A549 (cell line): ENCODE data around the gene METTL25B. TPM values are rescaled to one million over a fixed set of nuclear protein-coding genes. Genes with fewer than 3 reads are reported as not detected.

Source experiments
- ATAC-seq, 2 experiments: fragments of 200-7000 bp in 1 of 2; fragments of >200 bp in 1 of 2; cut with Nextera tagmentation in 1 of 2; cut with Tn5 transposase in 1 of 2; 3 replicates each; pipeline versions ENCODE4 v1.8.0 to v1.9.1; 2018 to 2020; ENCODE audit warnings: mild to moderate bottlenecking in 1 of 2, moderate library complexity in 1 of 2
- CTCF ChIA-PET: fragments of 300-600 bp; sonication (Branson Sonifier 250); formaldehyde crosslinking; extraction: SDS; loops from one replicate; lab custom pipeline; 2021; ENCODE audit warnings: antibody characterized with exemption, inconsistent platforms; lab: Yijun Ruan, JAX
- POLR2A ChIA-PET: fragments of 350-600 bp; formaldehyde crosslinking; extraction: SDS; loops from one replicate; lab custom pipeline; 2021; ENCODE audit warnings: antibody characterized with exemption, inconsistent platforms; lab: Yijun Ruan, JAX
- DNase-seq, 2 experiments: peaks; one replicate each; pipeline versions ENCODE4 v3.0.0 to v3.0.0-alpha.2; 2011 to 2016; ENCODE audit warnings: low read depth in 1 of 2, low spot score in 1 of 2
- FAIRE-seq: peaks from 2 replicates; lab custom pipeline; 2011; peaks lifted over from hg19 to GRCh38; lab: Jason Lieb, UNC
- H3K27ac ChIP-seq, 2 experiments: fragments of >200 bp; sonication (Bioruptor Twin); formaldehyde crosslinking; 3 replicates each; pipeline ENCODE4 v1.5.1; 2016 to 2017
- H3K4me1 ChIP-seq: fragments of >200 bp; sonication (Bioruptor Twin); formaldehyde crosslinking; 3 replicates; pipeline ENCODE4 v1.6.1; 2016
- H3K4me2 ChIP-seq: fragments of >200 bp; sonication (Bioruptor Twin); formaldehyde crosslinking; 3 replicates; pipeline ENCODE4 v1.6.1; 2016
- H3K4me3 ChIP-seq: fragments of >200 bp; sonication (Bioruptor Twin); formaldehyde crosslinking; 3 replicates; pipeline ENCODE4 v1.5.1; 2016
- H3K9me3 ChIP-seq: fragments of >200 bp; sonication (Bioruptor Twin); formaldehyde crosslinking; 3 replicates; pipeline ENCODE4 v1.6.1; 2016
- BHLHE40 ChIP-seq: IDR thresholded peaks from 2 replicates; pipeline ENCODE4 v1.6.1; 2012; ENCODE audit warnings: low read depth, low read length, inconsistent platforms
- CBX2 ChIP-seq: fragments of 200-600 bp; sonication (generic); IDR thresholded peaks from 2 replicates; pipeline ENCODE4 v1.6.1; 2016; ENCODE audit warnings: low read depth, mild to moderate bottlenecking, borderline replicate concordance
- FOXS1 ChIP-seq: fragments of 250-450 bp; sonication (Bioruptor Pico); IDR thresholded peaks from 2 replicates; pipeline ENCODE4 v1.5.0; 2020; ENCODE audit warnings: mild to moderate bottlenecking, moderate library complexity
- HDAC2 ChIP-seq: fragments of 200-600 bp; sonication (generic); IDR thresholded peaks from 2 replicates; pipeline ENCODE4 v1.6.1; 2016
- HOXA7 ChIP-seq: fragments of 250-450 bp; sonication (Bioruptor Pico); IDR thresholded peaks from 2 replicates; pipeline ENCODE4 v1.5.0; 2020; ENCODE audit warnings: mild to moderate bottlenecking, moderate library complexity
- HOXB5 ChIP-seq: fragments of 250-450 bp; sonication (Bioruptor Pico); IDR thresholded peaks from 2 replicates; pipeline ENCODE4 v1.5.0; 2020; ENCODE audit warnings: mild to moderate bottlenecking, moderate library complexity
- JUN ChIP-seq, 2 experiments: fragments of >200 bp; sonication (Bioruptor Twin); formaldehyde crosslinking; IDR thresholded peaks; 2 replicates in 1 of 2; 3 replicates in 1 of 2; pipeline ENCODE4 v1.6.1; 2016 to 2017
- NPAS2 ChIP-seq: fragments of 250-450 bp; sonication (Bioruptor Pico); IDR thresholded peaks from 2 replicates; pipeline ENCODE4 v1.8.0; 2022; ENCODE audit warnings: mild to moderate bottlenecking, moderate library complexity, borderline replicate concordance
- PBX3 ChIP-seq: IDR thresholded peaks from 2 replicates; pipeline ENCODE4 v1.6.1; 2012
- POLR2A ChIP-seq: IDR thresholded peaks from 2 replicates; pipeline ENCODE4 v1.6.1; 2012; ENCODE audit warnings: mild to moderate bottlenecking, low read length
- RAD21 ChIP-seq, 2 experiments: fragments of >200 bp in 1 of 2; sonication (Bioruptor Twin) in 1 of 2; formaldehyde crosslinking in 1 of 2; IDR thresholded peaks in 1 of 2; conservative IDR thresholded peaks in 1 of 2; 2 replicates in 1 of 2; 3 replicates in 1 of 2; pipeline ENCODE4 v1.6.1; 2012 to 2018; ENCODE audit warnings: inconsistent platforms in 1 of 2
- REST ChIP-seq: fragments of 200-600 bp; sonication (generic); IDR thresholded peaks from 2 replicates; pipeline ENCODE4 v1.6.1; 2016; ENCODE audit warnings: antibody characterized with exemption, mild to moderate bottlenecking, moderate library complexity
- RFX5 ChIP-seq: fragments of 450-650 bp; IDR thresholded peaks from 2 replicates; pipeline ENCODE4 v1.7.1; 2014; ENCODE audit warnings: antibody characterized with exemption, mild to moderate bottlenecking, moderate library complexity
- RNF2 ChIP-seq: fragments of 200-600 bp; sonication (generic); IDR thresholded peaks from 2 replicates; pipeline ENCODE4 v1.6.1; 2016; ENCODE audit warnings: low read depth, mild to moderate bottlenecking, antibody characterized with exemption, moderate library complexity, borderline replicate concordance
- SREBF2 ChIP-seq: fragments of 450-650 bp; IDR thresholded peaks from 2 replicates; pipeline ENCODE4 v1.6.1; 2014; ENCODE audit warnings: mild to moderate bottlenecking, moderate library complexity
- TFCP2L1 ChIP-seq: fragments of 250-450 bp; sonication (Bioruptor Pico); IDR thresholded peaks from 2 replicates; pipeline ENCODE4 v1.5.0; 2021; ENCODE audit warnings: mild to moderate bottlenecking
- TP53 ChIP-seq: fragments of 250-450 bp; sonication (Bioruptor Pico); IDR thresholded peaks from 2 replicates; pipeline ENCODE4 v1.5.0; 2021; ENCODE audit warnings: mild to moderate bottlenecking, moderate library complexity
- ZC3H11A ChIP-seq: fragments of 450-650 bp; IDR thresholded peaks from 2 replicates; pipeline ENCODE4 v1.6.1; 2014; ENCODE audit warnings: antibody characterized with exemption, mild to moderate bottlenecking
- WGBS: methylation state at CpG from one replicate; pipeline ENCODE4 v1.1.6; 2017; ENCODE audit errors: missing lambda C conversion rate; 5-methylcytosine and 5-hydroxymethylcytosine counted together
- polyA plus RNA-seq, 4 experiments: library from polyadenylated mRNA; depleted of rRNA in 3 of 4; stranded (reverse); fragments of >200 nt; fragmentation: RNase III in 1 of 4; extraction: RNeasy Plus Mini Kit Qiagen cat#74134 plus additional on column Dnase treatment in 1 of 4; gene quantifications; 2 replicates in 3 of 4; 3 replicates in 1 of 4; pipeline ENCODE4 v1.2.3, GENCODE V29; 2011 to 2017
- TF ChIP-seq, protein P1 (sequence below): fragments of 150-350 bp; IDR thresholded peaks from 2 replicates; pipeline ENCODE4 v1.6.1; 2014; ENCODE audit warnings: low read depth, mild to moderate bottlenecking, low read length
- TF ChIP-seq, protein P2 (sequence below): fragments of 250-450 bp; sonication (Bioruptor Pico); IDR thresholded peaks from 2 replicates; pipeline ENCODE4 v1.5.0; 2021; ENCODE audit warnings: mild to moderate bottlenecking, moderate library complexity, borderline replicate concordance

Gene METTL25B
- polyA plus RNA-seq, 2 of the 4 experiments (the other 2 are of a cell fraction): 16.7 to 18.5 TPM

GRCh38 chr1:156709757-156710489 lies 18.3 kb upstream of the METTL25B start (continued):
- TF ChIP-seq REST (no peak), RFX5 (no peak)

DNA sequence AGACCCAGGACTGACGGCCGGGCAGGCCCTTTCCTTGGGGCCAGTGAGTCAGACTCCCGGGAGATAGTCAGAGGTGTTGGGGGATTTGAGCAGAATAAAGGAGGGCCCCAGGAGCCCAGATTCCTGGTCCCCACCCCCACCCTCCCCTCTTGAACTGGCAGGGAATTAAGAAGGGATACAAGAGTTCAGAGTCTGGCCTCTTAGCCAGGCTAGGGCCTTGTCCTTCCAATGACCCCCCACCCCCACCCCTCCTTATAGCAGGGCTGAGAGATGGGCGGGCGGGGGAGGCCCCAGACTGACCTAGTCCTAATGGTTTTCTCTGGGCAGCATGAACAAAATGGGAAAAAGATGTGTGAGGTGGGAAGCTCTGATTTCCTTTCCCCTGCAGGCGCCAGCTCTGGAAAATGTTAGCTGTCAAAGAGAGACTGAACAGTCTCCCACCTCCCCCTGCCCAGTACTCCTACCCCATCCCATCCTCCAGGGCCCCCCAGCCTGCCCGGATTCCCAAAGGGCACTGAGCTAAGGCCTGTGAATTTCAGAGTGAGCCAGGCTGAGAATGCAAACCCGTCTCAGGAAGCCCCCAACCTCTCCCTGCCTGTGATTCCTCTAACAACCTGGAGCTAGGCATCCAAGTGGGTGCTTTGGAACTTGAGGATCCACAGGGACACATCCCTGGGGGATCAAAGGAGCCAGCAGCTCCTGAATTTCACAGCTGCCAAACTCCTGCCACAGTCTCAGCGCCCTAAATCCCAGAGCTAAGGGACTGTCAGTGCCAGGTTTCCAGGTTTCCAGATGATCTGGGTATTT lies 17.1 kb upstream of the METTL25B start:
- WGBS: 70% methylated on average over 8 of the region's 9 CpGs
- POLR2A ChIA-PET: interaction anchor here (0.9 to 1.1 kb wide), 3 partner anchors 17 to 18 kb away, joined by 3 read pairs; partner anchors contain the start of genes ISG20L2 and METTL25B
- Histone ChIP-seq H3K4me3 (no peak overlapping the region), H3K9me3 (no peaks in the 10 kb centered on the region), H3K27ac (peak overlapping the region in 1 of 2 experiments; percentile 51; a peak in 2 of 6 replicates), H3K4me1 (peaks cover 57% of the 10 kb centered on the region), H3K4me2 (no peak overlapping the region)
- CTCF ChIA-PET: interaction anchor here (0.8 to 52.1 kb wide), 12 partner anchors 5 to 179 kb away, joined by 3 to 2258 read pairs (median 4); partner anchors contain the start of genes CRABP2, HAPLN2, ISG20L2 and METTL25B
- no peak for FAIRE-seq
- ATAC-seq: no peak
- TF ChIP-seq, protein P1, sequence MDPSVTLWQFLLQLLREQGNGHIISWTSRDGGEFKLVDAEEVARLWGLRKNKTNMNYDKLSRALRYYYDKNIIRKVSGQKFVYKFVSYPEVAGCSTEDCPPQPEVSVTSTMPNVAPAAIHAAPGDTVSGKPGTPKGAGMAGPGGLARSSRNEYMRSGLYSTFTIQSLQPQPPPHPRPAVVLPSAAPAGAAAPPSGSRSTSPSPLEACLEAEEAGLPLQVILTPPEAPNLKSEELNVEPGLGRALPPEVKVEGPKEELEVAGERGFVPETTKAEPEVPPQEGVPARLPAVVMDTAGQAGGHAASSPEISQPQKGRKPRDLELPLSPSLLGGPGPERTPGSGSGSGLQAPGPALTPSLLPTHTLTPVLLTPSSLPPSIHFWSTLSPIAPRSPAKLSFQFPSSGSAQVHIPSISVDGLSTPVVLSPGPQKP: no peak
- no peak for TF ChIP-seq BHLHE40
- no peak for TF ChIP-seq TP53
- TF ChIP-seq FOXS1 (CRISPR knock-in tag): no peak
- no peak for TF ChIP-seq POLR2A
- TF ChIP-seq SREBF2: no peak
- no peak for TF ChIP-seq TFCP2L1 (CRISPR knock-in tag)
- no peak for TF ChIP-seq RAD21 (conservative IDR thresholded peaks at IDR 0.05 in 1 of 2, IDR thresholded peaks at IDR 0.05 in 1 of 2)
- no peak for TF ChIP-seq ZC3H11A
- no peak for DNase-seq

- no peak overlapping the region for H3K4me2 ChIP-seq
- CTCF ChIA-PET: interaction anchor here (0.7 to 52.1 kb wide), 7 partner anchors 4 to 178 kb away, joined by 3 to 2258 read pairs (median 8); partner anchors contain the start of genes CRABP2, ISG20L2, METTL25B and NES
- ATAC-seq (no peak), DNase-seq (no peak), FAIRE-seq (no peak)
- 0 out of 6 replicates have a peak overlapping the region, but pooled peaks of 1 of the 2 experiments have one; percentile 8 for H3K27ac ChIP-seq
- 58% methylated on average over 3 of the region's 3 CpGs for WGBS
- peaks cover 45% of the 10 kb centered on the region for H3K4me1 ChIP-seq
- POLR2A ChIA-PET: no interaction called here
- H3K4me3 ChIP-seq: no peak overlapping the region
- no peaks in the 10 kb centered on the region for H3K9me3 ChIP-seq
- TF ChIP-seq TP53 (no peak), RNF2 (no peak), NPAS2 (CRISPR knock-in tag) (no peak), HDAC2 (no peak), PBX3 (no peak), HOXA7 (CRISPR knock-in tag) (no peak), REST (no peak), CBX2 (no peak), JUN (IDR thresholded peaks at IDR 0.05) (no peak), HOXB5 (CRISPR knock-in tag) (no peak), SREBF2 (no peak), ZC3H11A (no peak)
- TF ChIP-seq, protein P2, sequence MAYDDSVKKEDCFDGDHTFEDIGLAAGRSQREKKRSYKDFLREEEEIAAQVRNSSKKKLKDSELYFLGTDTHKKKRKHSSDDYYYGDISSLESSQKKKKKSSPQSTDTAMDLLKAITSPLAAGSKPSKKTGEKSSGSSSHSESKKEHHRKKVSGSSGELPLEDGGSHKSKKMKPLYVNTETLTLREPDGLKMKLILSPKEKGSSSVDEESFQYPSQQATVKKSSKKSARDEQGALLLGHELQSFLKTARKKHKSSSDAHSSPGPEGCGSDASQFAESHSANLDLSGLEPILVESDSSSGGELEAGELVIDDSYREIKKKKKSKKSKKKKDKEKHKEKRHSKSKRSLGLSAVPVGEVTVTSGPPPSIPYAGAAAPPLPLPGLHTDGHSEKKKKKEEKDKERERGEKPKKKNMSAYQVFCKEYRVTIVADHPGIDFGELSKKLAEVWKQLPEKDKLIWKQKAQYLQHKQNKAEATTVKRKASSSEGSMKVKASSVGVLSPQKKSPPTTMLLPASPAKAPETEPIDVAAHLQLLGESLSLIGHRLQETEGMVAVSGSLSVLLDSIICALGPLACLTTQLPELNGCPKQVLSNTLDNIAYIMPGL (CRISPR knock-in tag): no peak
Observed at GRCh38 chr1:156712626-156713025, 15.6 kb upstream of the METTL25B start.
